ENCODE measurements around the gene TSPEAR.

The TSPEAR gene

GRCh38 chr21:44544566-44544965 lies 166.8 kb downstream of the TSPEAR start:
- H3K27ac ChIP-seq = no peak overlapping the region
- TF ChIP-seq CTCF (conservative IDR thresholded peaks at IDR 0.05) = no peak

- no peak for TF ChIP-seq CTCF (conservative IDR thresholded peaks at IDR 0.05)
- no peak overlapping the region for H3K27ac ChIP-seq
These were observed 168.7 kb downstream of the TSPEAR start for GRCh38 chr21:44542716-44543115.

- TF ChIP-seq CTCF (conservative IDR thresholded peaks at IDR 0.05) = no peak
- H3K27ac ChIP-seq = no peak overlapping the region
These were observed 170.6 kb downstream of the TSPEAR start for GRCh38 chr21:44540741-44541288.

GRCh38 chr21:44539991-44540666 lies 171.2 kb downstream of the TSPEAR start, which contains the start of gene KRTAP10-1:
Gene KRTAP10-1, minus strand, starts transcription at chr21:44540195. Its CDS starts 45 bp downstream, at chr21:44540150.
- no peak within 1 kb of the TSS for H3K27ac ChIP-seq
- no peak for TF ChIP-seq CTCF (conservative IDR thresholded peaks at IDR 0.05)

GRCh38 chr21:44539046-44539445 lies 172.3 kb downstream of the TSPEAR start:
- no peak for TF ChIP-seq CTCF (conservative IDR thresholded peaks at IDR 0.05)
- no peak overlapping the region for H3K27ac ChIP-seq

- H3K27ac ChIP-seq = no peak overlapping the region
- no peak for TF ChIP-seq CTCF (conservative IDR thresholded peaks at IDR 0.05)
These were observed 173.2 kb downstream of the TSPEAR start for GRCh38 chr21:44537930-44538911.

- no peak overlapping the region for H3K27ac ChIP-seq
- TF ChIP-seq CTCF (conservative IDR thresholded peaks at IDR 0.05) = no peak
These were observed 175.4 kb downstream of the TSPEAR start for GRCh38 chr21:44535963-44536362.
